HG03571 (cell line): ENCODE data around the gene PCDHA7.
"Not testable (repeated sequence)": the region's sequence is repeated elsewhere in the genome, so short reads cannot be mapped to it uniquely, and the experiment has no call there.

Source experiments
- ATAC-seq: cut with Tn5 transposase; IDR thresholded peaks from one replicate; pipeline ENCODE4 v1.9.1; 2021; ENCODE audit not compliant: unreplicated experiment

PCDHA7 gene

GRCh38 chr5:140822969-140823368 lies 11.1 kb upstream of the PCDHA7 start:
- ATAC-seq = not testable (repeated sequence)

- ATAC-seq = no peak
These were observed 10.6 kb upstream of the PCDHA7 start for GRCh38 chr5:140823475-140823874.

GRCh38 chr5:140827704-140828361 lies 6.2 kb upstream of the PCDHA7 start, which contains the start of gene PCDHA6:
PCDHA6 (plus strand) TSS chr5:140827960; CDS start chr5:140828092, 132 bp downstream.
- no peak for ATAC-seq

- no peak for ATAC-seq
These were observed 5.7 kb upstream of the PCDHA7 start for GRCh38 chr5:140828362-140828737.

- ATAC-seq = not testable (repeated sequence)
These were observed 4.3 kb upstream of the PCDHA7 start for GRCh38 chr5:140829511-140830501.

GRCh38 chr5:140834439-140835008 lies 455 bp downstream of the PCDHA7 start:
- ATAC-seq = not testable (repeated sequence)

GRCh38 chr5:140835622-140836510 lies 1.8 kb downstream of the PCDHA7 start:
- ATAC-seq = no peak

- no peak for ATAC-seq
These were observed 7.2 kb downstream of the PCDHA7 start, which contains the start of gene PCDHA8 for GRCh38 chr5:140840978-140841962. PCDHA8 (plus strand) TSS chr5:140841187; CDS start chr5:140841322, 135 bp downstream.

GRCh38 chr5:140842798-140843733 lies 9.0 kb downstream of the PCDHA7 start:
- ATAC-seq = no peak

- not testable (repeated sequence) for ATAC-seq
These were observed 14.4 kb downstream of the PCDHA7 start, which contains the start of gene PCDHA9 for GRCh38 chr5:140848139-140849102. PCDHA9 (plus strand) TSS chr5:140848382; CDS start chr5:140848496, 114 bp downstream.

GRCh38 chr5:140849831-140850634 lies 16.0 kb downstream of the PCDHA7 start:
- not testable (repeated sequence) for ATAC-seq

- no peak for ATAC-seq
These were observed 22.0 kb downstream of the PCDHA7 start, which contains the start of gene PCDHA10 for GRCh38 chr5:140855772-140856674. PCDHA10 (plus strand) TSS chr5:140855897; CDS start chr5:140856049, 152 bp downstream.

GRCh38 chr5:140857177-140857986 lies 23.3 kb downstream of the PCDHA7 start:
- ATAC-seq = no peak

GRCh38 chr5:140857987-140858240 lies 23.8 kb downstream of the PCDHA7 start:
- no peak for ATAC-seq
